ENCODE measurements around the gene MAN1A1. TPM values are rescaled to one million over a fixed set of nuclear protein-coding genes. Genes with fewer than 3 reads are reported as not detected.

The MAN1A1 gene
- total RNA-seq, 1 donor from 2014 or later: 19.7 TPM

- DNase-seq: no peak
- no peak overlapping the region for H3K27ac ChIP-seq (replicated peaks)
- H3K27me3 ChIP-seq (ENCODE audit: low read depth): no peaks in the 10 kb centered on the region
- no peaks in the 10 kb centered on the region for H3K9me3 ChIP-seq (replicated peaks)
- H3K4me3 ChIP-seq: no peak overlapping the region
- H3K4me1 ChIP-seq: no peaks in the 10 kb centered on the region
- no peak for TF ChIP-seq CTCF (IDR thresholded peaks at IDR 0.05; ENCODE audit: borderline replicate concordance)
- intact Hi-C loops (cut with micrococcal nuclease): no loop called here
- H3K36me3 ChIP-seq: peaks cover 18% of the 10 kb centered on the region
Observed at GRCh38 chr6:119176445-119176844, 173.1 kb downstream of the MAN1A1 start.

GRCh38 chr6:119174879-119175817, 174.4 kb downstream of the MAN1A1 start:
- Histone ChIP-seq H3K4me1 (peaks cover 5% of the 10 kb centered on the region), H3K27ac (replicated peaks) (no peak overlapping the region), H3K27me3 (ENCODE audit: low read depth) (no peaks in the 10 kb centered on the region), H3K4me3 (no peak overlapping the region), H3K9me3 (replicated peaks) (no peaks in the 10 kb centered on the region), H3K36me3 (peaks cover 17% of the 10 kb centered on the region)
- no peak for TF ChIP-seq CTCF (IDR thresholded peaks at IDR 0.05; ENCODE audit: borderline replicate concordance)
- intact Hi-C loops (cut with micrococcal nuclease): no loop called here
- no peak for DNase-seq

GRCh38 chr6:119174085-119174445, 175.5 kb downstream of the MAN1A1 start:
- H3K27ac ChIP-seq (replicated peaks): no peak overlapping the region
- TF ChIP-seq CTCF (IDR thresholded peaks at IDR 0.05; ENCODE audit: borderline replicate concordance): no peak
- no peak for DNase-seq
- intact Hi-C loops (cut with micrococcal nuclease): no loop called here
- H3K36me3 ChIP-seq: peaks cover 7% of the 10 kb centered on the region
- H3K4me3 ChIP-seq: no peak overlapping the region
- H3K9me3 ChIP-seq (replicated peaks): no peaks in the 10 kb centered on the region
- H3K4me1 ChIP-seq: peaks cover 8% of the 10 kb centered on the region
- no peaks in the 10 kb centered on the region for H3K27me3 ChIP-seq (ENCODE audit: low read depth)

- Histone ChIP-seq H3K27ac (replicated peaks) (no peak overlapping the region), H3K4me1 (peaks cover 8% of the 10 kb centered on the region), H3K9me3 (replicated peaks) (no peaks in the 10 kb centered on the region), H3K27me3 (ENCODE audit: low read depth) (no peaks in the 10 kb centered on the region), H3K36me3 (peaks cover 1% of the 10 kb centered on the region), H3K4me3 (no peak overlapping the region)
- intact Hi-C loops (cut with micrococcal nuclease): no loop called here
- no peak for TF ChIP-seq CTCF (IDR thresholded peaks at IDR 0.05; ENCODE audit: borderline replicate concordance)
- no peak for DNase-seq
Observed at GRCh38 chr6:119173249-119174084, 176.1 kb downstream of the MAN1A1 start.

- no peak overlapping the region for H3K27ac ChIP-seq (replicated peaks)
- H3K4me3 ChIP-seq: no peak overlapping the region
- peaks cover 8% of the 10 kb centered on the region for H3K4me1 ChIP-seq
- intact Hi-C loops (cut with micrococcal nuclease): no loop called here
- H3K9me3 ChIP-seq (replicated peaks): no peaks in the 10 kb centered on the region
- H3K27me3 ChIP-seq (ENCODE audit: low read depth): no peaks in the 10 kb centered on the region
- H3K36me3 ChIP-seq: no peaks in the 10 kb centered on the region
- no peak for TF ChIP-seq CTCF (IDR thresholded peaks at IDR 0.05; ENCODE audit: borderline replicate concordance)
- no peak for DNase-seq
Observed at GRCh38 chr6:119172824-119173223, 176.7 kb downstream of the MAN1A1 start.

Data from left ventricle myocardium inferior (tissue), 1 donor.